Adrenal gland (tissue), 12 donors: ENCODE measurements around the gene CASP4. TPM values are rescaled to one million over a fixed set of nuclear protein-coding genes. Genes with fewer than 3 reads are reported as not detected.
A peak's percentile ranks its signal among the peaks of the same experiment; 100 is the strongest.

Source experiments
- DNase-seq, 7 donors: peaks; one replicate each; pipeline ENCODE4 v3.0.0-alpha.2; 2019 to 2020
- H3K27ac ChIP-seq, 5 donors: fragments of 200-600 bp; sonication (generic) in 4 of 5; 1 replicate in 3 of 5; 2 replicates in 2 of 5; pipeline versions ENCODE4 v1.5.1 to v1.8.0; 2016 to 2020; ENCODE audit warnings: mild to moderate bottlenecking in 1 of 5
- H3K27me3 ChIP-seq: fragments of 200-600 bp; 2 replicates; pipeline ENCODE4 v1.8.0; 2021
- H3K36me3 ChIP-seq, 2 donors: fragments of 200-600 bp; replicated peaks in 1 of 2; 1 replicate in 1 of 2; 2 replicates in 1 of 2; pipeline versions ENCODE4 v1.5.1 to v1.8.0; 2018 to 2022
- H3K4me1 ChIP-seq, 2 donors: fragments of 200-600 bp; replicated peaks in 1 of 2; 1 replicate in 1 of 2; 2 replicates in 1 of 2; pipeline versions ENCODE4 v1.5.1 to v1.8.0; 2018 to 2021
- H3K4me3 ChIP-seq, 4 donors: fragments of 200-600 bp; sonication (generic) in 3 of 4; one replicate each; pipeline ENCODE4 v1.5.1; 2016 to 2018
- H3K9me3 ChIP-seq, 3 donors: fragments of 200-600 bp; sonication (generic) in 1 of 3; replicated peaks in 1 of 3; 1 replicate in 2 of 3; 2 replicates in 1 of 3; pipeline versions ENCODE4 v1.5.1 to v1.8.0; 2016 to 2021
- CTCF ChIP-seq, 6 experiments: fragments of 450-650 bp in 4 of 6; fragments of 200-600 bp in 2 of 6; sonication (generic) in 1 of 6; IDR thresholded peaks; 1 replicate in 5 of 6; 2 replicates in 1 of 6; pipeline versions ENCODE4 v1.5.1 to v1.8.0; 2016 to 2021; ENCODE audit warnings: antibody characterized with exemption in 6 of 6, mild to moderate bottlenecking in 2 of 6, moderate library complexity in 1 of 6
- POLR2A ChIP-seq, 2 donors: fragments of 450-650 bp; IDR thresholded peaks; one replicate each; pipeline ENCODE4 v1.6.1; 2017; ENCODE audit warnings: antibody characterized with exemption in 2 of 2, mild to moderate bottlenecking in 2 of 2, moderate library complexity in 1 of 2
- WGBS, 4 donors: extraction: QIAGEN DNeasy Blood & Tissue Kit in 2 of 4; methylation state at CpG; one replicate each; pipeline versions ENCODE4 v1.1.5 to v1.1.7; 2013 to 2017; 5-methylcytosine and 5-hydroxymethylcytosine counted together
- intact Hi-C, 2 donors: fragments of 100-400 bp; cut with DNase I; formaldehyde crosslinking; loops; one replicate each; pipeline versions ENCODE4 v1.14.1 to v1.15.0; 2022 to 2023
- polyA plus RNA-seq, 3 donors: library from polyadenylated mRNA; stranded (reverse); fragments of 200-250 nt in 2 of 3; fragments of 350-450 nt in 1 of 3; fragmentation: Illumina TruSeq in 1 of 3; extraction: RNeasy Lipid Tissue Mini Kit (QIAGEN cat#74804) in 1 of 3; gene quantifications; one replicate each; pipeline ENCODE4 v1.2.3, GENCODE V29; 2013 to 2014
- total RNA-seq, 9 donors: library from RNA; depleted of rRNA in 4 of 9; stranded (reverse); fragments of >200 nt in 4 of 9; fragments of 120-200 nt in 1 of 9; fragmentation: NEBNext Ultra II Directional in 1 of 9; extraction: Animal tissue kit (Norgen Biotek cat#: 25700) in 1 of 9; gene quantifications; one replicate each; pipeline versions ENCODE4 v1.1.0 to v1.2.4, GENCODE V29; 2013 to 2023
- donor health status: healthy with polysubstance abuse.
- donor health status: Bipolar disorder and iron deficiency.
- donor health status: DM: yes; HTN: yes; CAD: no.
- donor health status: DM: no; HTN: no; CAD: no.
- donor health status: DM: no; HTN: no; CAD: no.
- donor health status: DM: yes; HTN: yes; CAD: no.

Gene CASP4
- total and polyA plus RNA-seq, 12 donors: 29.0 to 81.2 (median 49.9) TPM

- WGBS, 4 donors: 76 to 90% (median 79%) methylated on average over 2 to 9 of the region's 9 CpGs
- Histone ChIP-seq H3K4me1 (no peaks in the 10 kb centered on the region), H3K27me3 (no peaks in the 10 kb centered on the region), H3K9me3 (no peaks in the 10 kb centered on the region), H3K27ac (no peak overlapping the region), H3K4me3 (no peak overlapping the region), H3K36me3 (no peaks in the 10 kb centered on the region)
- TF ChIP-seq POLR2A (IDR thresholded peaks at IDR 0.05) (no peak), CTCF (IDR thresholded peaks at IDR 0.05) (no peak)
- DNase-seq: no peak
- intact Hi-C loops: no loop called here
Observed at GRCh38 chr11:104926771-104927611, 41.4 kb downstream of the CASP4 start.

- no peak for DNase-seq
- H3K27ac ChIP-seq: no peak overlapping the region
- H3K9me3 ChIP-seq: no peaks in the 10 kb centered on the region
- 58 to 90% (median 82%) methylated on average over 4 to 6 of the region's 6 CpGs for WGBS, 4 donors
- no peaks in the 10 kb centered on the region for H3K36me3 ChIP-seq
- no peaks in the 10 kb centered on the region for H3K27me3 ChIP-seq
- H3K4me3 ChIP-seq: no peak overlapping the region
- intact Hi-C loops: no loop called here
- TF ChIP-seq POLR2A (IDR thresholded peaks at IDR 0.05) (no peak), CTCF (IDR thresholded peaks at IDR 0.05) (no peak)
- no peaks in the 10 kb centered on the region for H3K4me1 ChIP-seq
Observed at GRCh38 chr11:104925850-104926249, 42.5 kb downstream of the CASP4 start.

GRCh38 chr11:104918113-104918824, 50.1 kb downstream of the CASP4 start:
- peak overlapping the region in 1 of 4 donors; percentile 53 for H3K4me3 ChIP-seq
- DNase-seq: no peak
- H3K27ac ChIP-seq: peak overlapping the region in 3 of 5 donors; percentile 16 to 63 (median 40)
- intact Hi-C loops: no loop called here
- peaks cover 0 to 3% of the 10 kb centered on the region in 2 donors for H3K4me1 ChIP-seq
- WGBS, 4 donors: 37 to 49% (median 41%) methylated on average over 6 of the region's 6 CpGs
- H3K36me3 ChIP-seq: no peaks in the 10 kb centered on the region
- H3K27me3 ChIP-seq: no peaks in the 10 kb centered on the region
- TF ChIP-seq POLR2A (IDR thresholded peaks at IDR 0.05): no peak
- no peak for TF ChIP-seq CTCF (IDR thresholded peaks at IDR 0.05)
- H3K9me3 ChIP-seq: no peaks in the 10 kb centered on the region

- no peaks in the 10 kb centered on the region for H3K27me3 ChIP-seq
- no peak for DNase-seq
- H3K36me3 ChIP-seq: no peaks in the 10 kb centered on the region
- TF ChIP-seq CTCF (IDR thresholded peaks at IDR 0.05) (no peak), POLR2A (IDR thresholded peaks at IDR 0.05) (no peak)
- H3K4me3 ChIP-seq: peak overlapping the region in 1 of 4 donors; percentile 53
- intact Hi-C loops: no loop called here
- WGBS, 4 donors: 42 to 60% (median 54%) methylated on average over 3 to 4 of the region's 4 CpGs
- peak overlapping the region in 3 of 5 donors; percentile 16 to 63 (median 40) for H3K27ac ChIP-seq
- H3K9me3 ChIP-seq: no peaks in the 10 kb centered on the region
- H3K4me1 ChIP-seq: peaks cover 0 to 3% of the 10 kb centered on the region in 2 donors
Observed at GRCh38 chr11:104917271-104918112, 50.9 kb downstream of the CASP4 start.
